Measurements from ENCODE around the gene ARHGDIB.

ARHGDIB gene

GRCh38 chr12:15000575-15000974 is 39.2 kb upstream of the ARHGDIB start:
- H3K27ac ChIP-seq (ENCODE audit: insufficient read depth in 1 of 2, low read depth in 1 of 2, low read length in 2 of 2, poor library complexity in 1 of 2, severe bottlenecking in 2 of 2), result no peak overlapping the region
- 100% methylated on average over 1 of the region's 2 CpGs for WGBS (ENCODE audit: insufficient coverage)
- peaks cover 0 to 2% (median under 1%) of the 10 kb centered on the region in 4 experiments for H3K4me1 ChIP-seq (ENCODE audit: control extremely low read depth in 1 of 4, control insufficient read depth in 4 of 4, insufficient read depth in 4 of 4, low read length in 3 of 4)
- H3K4me3 ChIP-seq (ENCODE audit: control insufficient read depth in 1 of 7, extremely low read depth in 1 of 7, insufficient read depth in 4 of 7, low read depth in 2 of 7, low read length in 6 of 7), result no peak overlapping the region
- H3K36me3 ChIP-seq (ENCODE audit: control insufficient read depth in 4 of 4, insufficient read depth in 4 of 4, low read length in 3 of 4), result no peaks in the 10 kb centered on the region
- POLR2A ChIA-PET, result interaction anchor here (0.8 kb wide), 1 partner anchor 670 kb away, joined by 3 read pairs; no protein-coding TSS in a partner anchor
- no peak for DNase-seq
- CTCF ChIA-PET, result interaction anchor here (0.7 to 1.4 kb wide), 5 partner anchors 38 to 277 kb away, joined by 3 to 5 read pairs (median 3); partner anchors contain the start of gene ART4
- H3K27me3 ChIP-seq (replicated peaks in 2 of 5; ENCODE audit: control insufficient read depth in 4 of 5, insufficient read depth in 5 of 5, low read length in 4 of 5), result peaks cover 0 to 14% (median 4%) of the 10 kb centered on the region in 5 experiments
- no peaks in the 10 kb centered on the region for H3K9me3 ChIP-seq (ENCODE audit: control extremely low read depth in 1 of 5, control insufficient read depth in 4 of 5, insufficient read depth in 2 of 5, low read depth in 1 of 5, low read length in 4 of 5)

GRCh38 chr12:14999695-15000365 is 38.4 kb upstream of the ARHGDIB start:
- H3K4me3 ChIP-seq (ENCODE audit: control insufficient read depth in 1 of 7, extremely low read depth in 1 of 7, insufficient read depth in 4 of 7, low read depth in 2 of 7, low read length in 6 of 7), result no peak overlapping the region
- no peaks in the 10 kb centered on the region for H3K9me3 ChIP-seq (ENCODE audit: control extremely low read depth in 1 of 5, control insufficient read depth in 4 of 5, insufficient read depth in 2 of 5, low read depth in 1 of 5, low read length in 4 of 5)
- no CpG with 5 or more reads among the region's 2 CpGs for WGBS (ENCODE audit: insufficient coverage)
- no peak overlapping the region for H3K27ac ChIP-seq (ENCODE audit: insufficient read depth in 1 of 2, low read depth in 1 of 2, low read length in 2 of 2, poor library complexity in 1 of 2, severe bottlenecking in 2 of 2)
- DNase-seq, result peak in 2 of 3 donors; percentile 25 to 34
- ChIA-PET POLR2A (interaction anchor here (0.8 kb wide), 1 partner anchor 669 kb away, joined by 3 read pairs; no protein-coding TSS in a partner anchor), CTCF (interaction anchor here (1.0 to 1.2 kb wide), 2 partner anchors 152 to 157 kb away, joined by 3 to 5 read pairs; partner anchors contain the start of gene ART4)
- no peaks in the 10 kb centered on the region for H3K36me3 ChIP-seq (ENCODE audit: control insufficient read depth in 4 of 4, insufficient read depth in 4 of 4, low read length in 3 of 4)
- peaks cover 0 to 14% (median 4%) of the 10 kb centered on the region in 5 experiments for H3K27me3 ChIP-seq (replicated peaks in 2 of 5; ENCODE audit: control insufficient read depth in 4 of 5, insufficient read depth in 5 of 5, low read length in 4 of 5)
- H3K4me1 ChIP-seq (ENCODE audit: control extremely low read depth in 1 of 4, control insufficient read depth in 4 of 4, insufficient read depth in 4 of 4, low read length in 3 of 4), result peaks cover 0 to 6% (median 2%) of the 10 kb centered on the region in 4 experiments

- Histone ChIP-seq H3K27ac (ENCODE audit: insufficient read depth in 1 of 2, low read depth in 1 of 2, low read length in 2 of 2, poor library complexity in 1 of 2, severe bottlenecking in 2 of 2) (no peak overlapping the region), H3K4me1 (ENCODE audit: control extremely low read depth in 1 of 4, control insufficient read depth in 4 of 4, insufficient read depth in 4 of 4, low read length in 3 of 4) (peaks cover 0 to 6% (median 3%) of the 10 kb centered on the region in 4 experiments), H3K4me3 (ENCODE audit: control insufficient read depth in 1 of 7, extremely low read depth in 1 of 7, insufficient read depth in 4 of 7, low read depth in 2 of 7, low read length in 6 of 7) (no peak overlapping the region), H3K9me3 (ENCODE audit: control extremely low read depth in 1 of 5, control insufficient read depth in 4 of 5, insufficient read depth in 2 of 5, low read depth in 1 of 5, low read length in 4 of 5) (no peaks in the 10 kb centered on the region), H3K36me3 (ENCODE audit: control insufficient read depth in 4 of 4, insufficient read depth in 4 of 4, low read length in 3 of 4) (no peaks in the 10 kb centered on the region), H3K27me3 (replicated peaks in 2 of 5; ENCODE audit: control insufficient read depth in 4 of 5, insufficient read depth in 5 of 5, low read length in 4 of 5) (peaks cover 0 to 12% (median 4%) of the 10 kb centered on the region in 5 experiments)
- CTCF ChIA-PET, result interaction anchor here (1.0 kb wide), 1 partner anchor 156 kb away, joined by 3 read pairs; the partner anchor contains the start of gene ART4
- WGBS (ENCODE audit: insufficient coverage), result no CpG with 5 or more reads among the region's 2 CpGs
- DNase-seq, result no peak
- POLR2A ChIA-PET, result no interaction called here
Measured at GRCh38 chr12:14999021-14999694, 37.8 kb upstream of the ARHGDIB start.

- peaks cover under 1 to 11% (median 6%) of the 10 kb centered on the region in 4 experiments for H3K4me1 ChIP-seq (ENCODE audit: control extremely low read depth in 1 of 4, control insufficient read depth in 4 of 4, insufficient read depth in 4 of 4, low read length in 3 of 4)
- no peaks in the 10 kb centered on the region for H3K9me3 ChIP-seq (ENCODE audit: control extremely low read depth in 1 of 5, control insufficient read depth in 4 of 5, insufficient read depth in 2 of 5, low read depth in 1 of 5, low read length in 4 of 5)
- H3K27me3 ChIP-seq (replicated peaks in 2 of 5; ENCODE audit: control insufficient read depth in 4 of 5, insufficient read depth in 5 of 5, low read length in 4 of 5), result peaks cover 0 to 9% (median 4%) of the 10 kb centered on the region in 5 experiments
- no peak overlapping the region for H3K4me3 ChIP-seq (ENCODE audit: control insufficient read depth in 1 of 7, extremely low read depth in 1 of 7, insufficient read depth in 4 of 7, low read depth in 2 of 7, low read length in 6 of 7)
- H3K27ac ChIP-seq (ENCODE audit: insufficient read depth in 1 of 2, low read depth in 1 of 2, low read length in 2 of 2, poor library complexity in 1 of 2, severe bottlenecking in 2 of 2), result no peak overlapping the region
- ChIA-PET CTCF (interaction anchor here (6.3 kb wide), 1 partner anchor 154 kb away, joined by 43 read pairs; the partner anchor contains the start of gene ART4), POLR2A (interaction anchor here (0.6 kb wide), 1 partner anchor 1046 kb away, joined by 4 read pairs; no protein-coding TSS in a partner anchor)
- no peak for DNase-seq
- H3K36me3 ChIP-seq (ENCODE audit: control insufficient read depth in 4 of 4, insufficient read depth in 4 of 4, low read length in 3 of 4), result no peaks in the 10 kb centered on the region
- WGBS (ENCODE audit: insufficient coverage), result no CpG with 5 or more reads among the region's 3 CpGs
Measured at GRCh38 chr12:14997998-14998397, 36.6 kb upstream of the ARHGDIB start.

- H3K9me3 ChIP-seq (ENCODE audit: control extremely low read depth in 1 of 5, control insufficient read depth in 4 of 5, insufficient read depth in 2 of 5, low read depth in 1 of 5, low read length in 4 of 5), result no peaks in the 10 kb centered on the region
- CTCF ChIA-PET, result interaction anchor here (0.5 to 6.3 kb wide), 33 partner anchors 10 to 527 kb away, joined by 3 to 43 read pairs (median 4); partner anchors contain the start of genes ART4 and ERP27
Measured at GRCh38 chr12:14995583-14996425, 34.4 kb upstream of the ARHGDIB start.

GRCh38 chr12:14994610-14995009 is 33.2 kb upstream of the ARHGDIB start:
- ChIA-PET CTCF (interaction anchor here (0.8 to 6.3 kb wide), 14 partner anchors 9 to 365 kb away, joined by 3 to 43 read pairs (median 6); partner anchors contain the start of genes ART4 and ERP27), POLR2A (no interaction called here)
- Histone ChIP-seq H3K36me3 (ENCODE audit: control insufficient read depth in 4 of 4, insufficient read depth in 4 of 4, low read length in 3 of 4) (no peaks in the 10 kb centered on the region), H3K4me1 (ENCODE audit: control extremely low read depth in 1 of 4, control insufficient read depth in 4 of 4, insufficient read depth in 4 of 4, low read length in 3 of 4) (peaks cover 4 to 16% (median 10%) of the 10 kb centered on the region in 4 experiments), H3K4me3 (ENCODE audit: control insufficient read depth in 1 of 7, extremely low read depth in 1 of 7, insufficient read depth in 4 of 7, low read depth in 2 of 7, low read length in 6 of 7) (no peak overlapping the region), H3K27ac (ENCODE audit: insufficient read depth in 1 of 2, low read depth in 1 of 2, low read length in 2 of 2, poor library complexity in 1 of 2, severe bottlenecking in 2 of 2) (no peak overlapping the region), H3K27me3 (replicated peaks in 2 of 5; ENCODE audit: control insufficient read depth in 4 of 5, insufficient read depth in 5 of 5, low read length in 4 of 5) (peaks cover 0 to 2% (median 0%) of the 10 kb centered on the region in 5 experiments), H3K9me3 (ENCODE audit: control extremely low read depth in 1 of 5, control insufficient read depth in 4 of 5, insufficient read depth in 2 of 5, low read depth in 1 of 5, low read length in 4 of 5) (no peaks in the 10 kb centered on the region)
- 40% methylated on average over 1 of the region's 3 CpGs for whole genome bisulfite sequencing (ENCODE audit: insufficient coverage)
- no peak for DNase-seq

More at GRCh38 chr12:14995583-14996425, 34.4 kb upstream of the ARHGDIB start:
- H3K27me3 ChIP-seq (replicated peaks in 2 of 5; ENCODE audit: control insufficient read depth in 4 of 5, insufficient read depth in 5 of 5, low read length in 4 of 5), result peaks cover 0 to 4% (median 0%) of the 10 kb centered on the region in 5 experiments
- whole genome bisulfite sequencing (ENCODE audit: insufficient coverage), result 67% methylated on average over 1 of the region's 3 CpGs
- DNase-seq, result peak; percentile 79 to 91 (median 88)
- peaks cover 2 to 12% (median 7%) of the 10 kb centered on the region in 4 experiments for H3K4me1 ChIP-seq (ENCODE audit: control extremely low read depth in 1 of 4, control insufficient read depth in 4 of 4, insufficient read depth in 4 of 4, low read length in 3 of 4)
- POLR2A ChIA-PET, result interaction anchor here (0.6 to 1.0 kb wide), 3 partner anchors 32 to 193 kb away, joined by 3 to 4 read pairs (median 3); no protein-coding TSS in a partner anchor
- no peaks in the 10 kb centered on the region for H3K36me3 ChIP-seq (ENCODE audit: control insufficient read depth in 4 of 4, insufficient read depth in 4 of 4, low read length in 3 of 4)
- no peak overlapping the region for H3K4me3 ChIP-seq (ENCODE audit: control insufficient read depth in 1 of 7, extremely low read depth in 1 of 7, insufficient read depth in 4 of 7, low read depth in 2 of 7, low read length in 6 of 7)
- no peak overlapping the region for H3K27ac ChIP-seq (ENCODE audit: insufficient read depth in 1 of 2, low read depth in 1 of 2, low read length in 2 of 2, poor library complexity in 1 of 2, severe bottlenecking in 2 of 2)
